A549 (cell line): ENCODE data around the gene PHF21B. TPM values are rescaled to one million over a fixed set of nuclear protein-coding genes. Genes with fewer than 3 reads are reported as not detected.

Experiments
- ATAC-seq, 2 experiments: fragments of 200-7000 bp in 1 of 2; fragments of >200 bp in 1 of 2; cut with Nextera tagmentation in 1 of 2; cut with Tn5 transposase in 1 of 2; 3 replicates each; pipeline versions ENCODE4 v1.8.0 to v1.9.1; 2018 to 2020; ENCODE audit warnings: mild to moderate bottlenecking in 1 of 2, moderate library complexity in 1 of 2
- CTCF ChIA-PET: fragments of 300-600 bp; sonication (Branson Sonifier 250); formaldehyde crosslinking; extraction: SDS; loops from one replicate; lab custom pipeline; 2021; ENCODE audit warnings: antibody characterized with exemption, inconsistent platforms; lab: Yijun Ruan, JAX
- POLR2A ChIA-PET: fragments of 350-600 bp; formaldehyde crosslinking; extraction: SDS; loops from one replicate; lab custom pipeline; 2021; ENCODE audit warnings: antibody characterized with exemption, inconsistent platforms; lab: Yijun Ruan, JAX
- DNase-seq, 2 experiments: peaks; one replicate each; pipeline versions ENCODE4 v3.0.0 to v3.0.0-alpha.2; 2011 to 2016; ENCODE audit warnings: low read depth in 1 of 2, low spot score in 1 of 2
- FAIRE-seq: peaks from 2 replicates; lab custom pipeline; 2011; peaks lifted over from hg19 to GRCh38; lab: Jason Lieb, UNC
- H3K27ac ChIP-seq, 2 experiments: fragments of >200 bp; sonication (Bioruptor Twin); formaldehyde crosslinking; 3 replicates each; pipeline ENCODE4 v1.5.1; 2016 to 2017
- H3K4me1 ChIP-seq: fragments of >200 bp; sonication (Bioruptor Twin); formaldehyde crosslinking; 3 replicates; pipeline ENCODE4 v1.6.1; 2016
- H3K4me2 ChIP-seq: fragments of >200 bp; sonication (Bioruptor Twin); formaldehyde crosslinking; 3 replicates; pipeline ENCODE4 v1.6.1; 2016
- H3K4me3 ChIP-seq: fragments of >200 bp; sonication (Bioruptor Twin); formaldehyde crosslinking; 3 replicates; pipeline ENCODE4 v1.5.1; 2016
- H3K9me3 ChIP-seq: fragments of >200 bp; sonication (Bioruptor Twin); formaldehyde crosslinking; 3 replicates; pipeline ENCODE4 v1.6.1; 2016
- BHLHE40 ChIP-seq: IDR thresholded peaks from 2 replicates; pipeline ENCODE4 v1.6.1; 2012; ENCODE audit warnings: low read depth, low read length, inconsistent platforms
- EHF ChIP-seq: fragments of 250-450 bp; sonication (Bioruptor Pico); IDR thresholded peaks from 2 replicates; pipeline ENCODE4 v1.5.0; 2020; ENCODE audit warnings: mild to moderate bottlenecking
- EHMT2 ChIP-seq: fragments of 200-600 bp; sonication (generic); IDR thresholded peaks from 2 replicates; pipeline ENCODE4 v1.6.1; 2016; ENCODE audit warnings: antibody characterized with exemption, low read depth, mild to moderate bottlenecking, moderate library complexity
- ESRRA ChIP-seq: fragments of 150-350 bp; IDR thresholded peaks from 2 replicates; pipeline ENCODE4 v1.6.1; 2014; ENCODE audit warnings: mild to moderate bottlenecking, low read length, borderline replicate concordance
- FOSL2 ChIP-seq, 2 experiments: fragments of 450-650 bp in 1 of 2; fragments of >200 bp in 1 of 2; sonication (Bioruptor Twin) in 1 of 2; formaldehyde crosslinking; IDR thresholded peaks; 2 replicates each; pipeline versions ENCODE4 v1.5.0 to v1.6.1; 2016 to 2020; ENCODE audit warnings: mild to moderate bottlenecking in 1 of 2, moderate library complexity in 1 of 2
- FOXS1 ChIP-seq: fragments of 250-450 bp; sonication (Bioruptor Pico); IDR thresholded peaks from 2 replicates; pipeline ENCODE4 v1.5.0; 2020; ENCODE audit warnings: mild to moderate bottlenecking, moderate library complexity
- GATA3 ChIP-seq: IDR thresholded peaks from 2 replicates; pipeline ENCODE4 v1.6.1; 2012; ENCODE audit warnings: borderline replicate concordance
- HOXB13 ChIP-seq: fragments of 250-450 bp; sonication (Bioruptor Pico); IDR thresholded peaks from 2 replicates; pipeline ENCODE4 v1.5.0; 2020; ENCODE audit warnings: low read depth, mild to moderate bottlenecking, moderate library complexity
- HOXB5 ChIP-seq: fragments of 250-450 bp; sonication (Bioruptor Pico); IDR thresholded peaks from 2 replicates; pipeline ENCODE4 v1.5.0; 2020; ENCODE audit warnings: mild to moderate bottlenecking, moderate library complexity
- KDM5A ChIP-seq: fragments of 200-600 bp; sonication (generic); IDR thresholded peaks from 2 replicates; pipeline ENCODE4 v1.6.1; 2016; ENCODE audit warnings: antibody characterized with exemption, mild to moderate bottlenecking
- MAX ChIP-seq: IDR thresholded peaks from 2 replicates; pipeline ENCODE4 v1.6.1; 2012
- MAZ ChIP-seq: fragments of 150-350 bp; IDR thresholded peaks from 2 replicates; pipeline ENCODE4 v1.6.1; 2014; ENCODE audit warnings: antibody characterized with exemption, low read depth, low read length, borderline replicate concordance
- NPAS2 ChIP-seq: fragments of 250-450 bp; sonication (Bioruptor Pico); IDR thresholded peaks from 2 replicates; pipeline ENCODE4 v1.8.0; 2022; ENCODE audit warnings: mild to moderate bottlenecking, moderate library complexity, borderline replicate concordance
- PHF8 ChIP-seq: fragments of 200-600 bp; sonication (generic); IDR thresholded peaks from 2 replicates; pipeline ENCODE4 v1.6.1; 2016; ENCODE audit warnings: low read depth, mild to moderate bottlenecking, antibody characterized with exemption, moderate library complexity, borderline replicate concordance
- POLR2A ChIP-seq: IDR thresholded peaks from 2 replicates; pipeline ENCODE4 v1.6.1; 2012; ENCODE audit warnings: mild to moderate bottlenecking, low read length
- RNF2 ChIP-seq: fragments of 200-600 bp; sonication (generic); IDR thresholded peaks from 2 replicates; pipeline ENCODE4 v1.6.1; 2016; ENCODE audit warnings: low read depth, mild to moderate bottlenecking, antibody characterized with exemption, moderate library complexity, borderline replicate concordance
- SMC3 ChIP-seq: fragments of >200 bp; sonication (Bioruptor Twin); formaldehyde crosslinking; IDR thresholded peaks from 3 replicates; pipeline ENCODE4 v1.6.1; 2018; ENCODE audit warnings: inconsistent platforms
- USF2 ChIP-seq: fragments of 450-650 bp; IDR thresholded peaks from 2 replicates; pipeline ENCODE4 v1.6.1; 2014; ENCODE audit warnings: antibody characterized with exemption
- WGBS: methylation state at CpG from one replicate; pipeline ENCODE4 v1.1.6; 2017; ENCODE audit errors: missing lambda C conversion rate; 5-methylcytosine and 5-hydroxymethylcytosine counted together
- polyA plus RNA-seq, 4 experiments: library from polyadenylated mRNA; depleted of rRNA in 3 of 4; stranded (reverse); fragments of >200 nt; fragmentation: RNase III in 1 of 4; extraction: RNeasy Plus Mini Kit Qiagen cat#74134 plus additional on column Dnase treatment in 1 of 4; gene quantifications; 2 replicates in 3 of 4; 3 replicates in 1 of 4; pipeline ENCODE4 v1.2.3, GENCODE V29; 2011 to 2017
- TF ChIP-seq, protein P1 (sequence below): fragments of 200-600 bp; sonication (generic); IDR thresholded peaks from 2 replicates; pipeline ENCODE4 v1.6.1; 2016; ENCODE audit warnings: antibody characterized with exemption, mild to moderate bottlenecking, moderate library complexity
- TF ChIP-seq, protein P2 (sequence below): fragments of 150-350 bp; IDR thresholded peaks from 2 replicates; pipeline ENCODE4 v1.6.1; 2014; ENCODE audit warnings: low read depth, mild to moderate bottlenecking, low read length

Gene PHF21B
- polyA plus RNA-seq, 2 of the 4 experiments (the other 2 are of a cell fraction): 0.50 to 0.70 TPM

DNA sequence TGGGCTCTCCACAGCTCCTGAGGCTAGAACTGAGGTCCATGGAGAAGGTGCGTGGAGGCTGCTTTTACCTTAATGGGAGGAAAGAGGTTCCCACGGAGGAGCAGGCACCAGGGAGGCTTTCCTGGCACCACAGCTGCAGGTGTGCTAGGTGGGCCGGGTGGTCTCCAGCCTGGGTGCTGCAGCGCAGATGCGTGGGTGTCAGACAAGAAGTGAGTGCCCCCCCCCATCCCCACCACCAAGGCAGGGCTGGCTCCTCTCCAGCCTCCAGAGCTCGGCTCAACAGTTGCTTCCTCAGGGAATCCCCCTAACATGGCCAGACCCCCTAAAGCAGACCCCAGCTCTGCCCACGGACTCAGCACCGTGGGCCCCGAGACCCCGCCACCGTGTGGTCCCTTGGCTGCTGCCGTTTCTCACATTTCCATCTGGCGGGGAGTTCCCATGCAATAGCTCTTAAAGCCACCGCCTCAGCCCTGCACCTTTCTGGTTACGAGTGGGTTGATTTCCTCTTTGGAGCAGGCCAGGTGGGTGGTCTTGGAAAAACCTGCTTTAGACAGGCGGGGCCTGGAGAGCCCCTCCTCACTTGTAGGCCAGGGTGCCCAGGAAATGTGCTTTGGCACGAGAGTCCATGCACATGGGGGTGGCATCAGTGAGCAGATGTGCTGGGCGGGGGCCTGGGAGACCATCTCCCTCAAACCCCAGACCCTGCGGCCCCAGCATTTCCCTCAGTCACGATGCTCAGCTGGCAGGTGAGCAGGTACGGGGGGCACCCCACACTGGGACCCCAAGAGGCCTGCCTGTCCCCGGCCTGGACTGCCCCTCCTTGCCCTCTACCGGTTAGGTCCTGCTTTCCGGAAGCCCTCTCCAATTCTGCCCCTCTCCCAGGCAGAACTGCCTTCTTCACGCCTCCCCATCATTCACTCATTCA is 163.7 kb downstream of the PHF21B start:
- FAIRE-seq (no peak), ATAC-seq (no peak), DNase-seq (no peak)
- Histone ChIP-seq H3K4me2 (no peak overlapping the region), H3K4me3 (no peak overlapping the region), H3K4me1 (no peaks in the 10 kb centered on the region), H3K27ac (no peak overlapping the region), H3K9me3 (no peaks in the 10 kb centered on the region; the same call in 2 of the 3 replicates)
- ChIA-PET CTCF (interaction anchor here (0.6 to 1.9 kb wide), 3 partner anchors 22 to 749 kb away, joined by 3 to 4 read pairs (median 3); no protein-coding TSS in a partner anchor), POLR2A (no interaction called here)
- TF ChIP-seq KDM5A: no peak
- TF ChIP-seq, protein P1, sequence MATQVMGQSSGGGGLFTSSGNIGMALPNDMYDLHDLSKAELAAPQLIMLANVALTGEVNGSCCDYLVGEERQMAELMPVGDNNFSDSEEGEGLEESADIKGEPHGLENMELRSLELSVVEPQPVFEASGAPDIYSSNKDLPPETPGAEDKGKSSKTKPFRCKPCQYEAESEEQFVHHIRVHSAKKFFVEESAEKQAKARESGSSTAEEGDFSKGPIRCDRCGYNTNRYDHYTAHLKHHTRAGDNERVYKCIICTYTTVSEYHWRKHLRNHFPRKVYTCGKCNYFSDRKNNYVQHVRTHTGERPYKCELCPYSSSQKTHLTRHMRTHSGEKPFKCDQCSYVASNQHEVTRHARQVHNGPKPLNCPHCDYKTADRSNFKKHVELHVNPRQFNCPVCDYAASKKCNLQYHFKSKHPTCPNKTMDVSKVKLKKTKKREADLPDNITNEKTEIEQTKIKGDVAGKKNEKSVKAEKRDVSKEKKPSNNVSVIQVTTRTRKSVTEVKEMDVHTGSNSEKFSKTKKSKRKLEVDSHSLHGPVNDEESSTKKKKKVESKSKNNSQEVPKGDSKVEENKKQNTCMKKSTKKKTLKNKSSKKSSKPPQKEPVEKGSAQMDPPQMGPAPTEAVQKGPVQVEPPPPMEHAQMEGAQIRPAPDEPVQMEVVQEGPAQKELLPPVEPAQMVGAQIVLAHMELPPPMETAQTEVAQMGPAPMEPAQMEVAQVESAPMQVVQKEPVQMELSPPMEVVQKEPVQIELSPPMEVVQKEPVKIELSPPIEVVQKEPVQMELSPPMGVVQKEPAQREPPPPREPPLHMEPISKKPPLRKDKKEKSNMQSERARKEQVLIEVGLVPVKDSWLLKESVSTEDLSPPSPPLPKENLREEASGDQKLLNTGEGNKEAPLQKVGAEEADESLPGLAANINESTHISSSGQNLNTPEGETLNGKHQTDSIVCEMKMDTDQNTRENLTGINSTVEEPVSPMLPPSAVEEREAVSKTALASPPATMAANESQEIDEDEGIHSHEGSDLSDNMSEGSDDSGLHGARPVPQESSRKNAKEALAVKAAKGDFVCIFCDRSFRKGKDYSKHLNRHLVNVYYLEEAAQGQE: no peak
- TF ChIP-seq FOSL2 (IDR thresholded peaks at IDR 0.05): no peak
- TF ChIP-seq FOSL2 (CRISPR knock-in tag; IDR thresholded peaks at IDR 0.05): no peak
- TF ChIP-seq FOXS1: no peak
- no peak for TF ChIP-seq USF2
- TF ChIP-seq HOXB13 (CRISPR knock-in tag): no peak
- no peak for TF ChIP-seq ESRRA
- no peak for TF ChIP-seq POLR2A
- TF ChIP-seq, protein P2, sequence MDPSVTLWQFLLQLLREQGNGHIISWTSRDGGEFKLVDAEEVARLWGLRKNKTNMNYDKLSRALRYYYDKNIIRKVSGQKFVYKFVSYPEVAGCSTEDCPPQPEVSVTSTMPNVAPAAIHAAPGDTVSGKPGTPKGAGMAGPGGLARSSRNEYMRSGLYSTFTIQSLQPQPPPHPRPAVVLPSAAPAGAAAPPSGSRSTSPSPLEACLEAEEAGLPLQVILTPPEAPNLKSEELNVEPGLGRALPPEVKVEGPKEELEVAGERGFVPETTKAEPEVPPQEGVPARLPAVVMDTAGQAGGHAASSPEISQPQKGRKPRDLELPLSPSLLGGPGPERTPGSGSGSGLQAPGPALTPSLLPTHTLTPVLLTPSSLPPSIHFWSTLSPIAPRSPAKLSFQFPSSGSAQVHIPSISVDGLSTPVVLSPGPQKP: no peak
- TF ChIP-seq RNF2: no peak
- TF ChIP-seq GATA3: no peak
- TF ChIP-seq MAZ: no peak
- no peak for TF ChIP-seq EHF (CRISPR knock-in tag)
- TF ChIP-seq SMC3: no peak
- TF ChIP-seq EHMT2: no peak
- TF ChIP-seq BHLHE40: no peak
- TF ChIP-seq PHF8: no peak
- TF ChIP-seq HOXB5 (CRISPR knock-in tag): no peak
- no peak for TF ChIP-seq MAX
- no peak for TF ChIP-seq NPAS2 (CRISPR knock-in tag)
- WGBS: 79% methylated on average over 19 of the region's 25 CpGs
